Anterior cingulate cortex (tissue), 58 donors: ENCODE results near the gene CLCN4.
A peak's percentile ranks its signal among the peaks of the same experiment; 100 is the strongest.

ENCODE experiments used
- DNase-seq, 58 donors: peaks; one replicate each; lab custom pipeline; 2025; lab: John Stamatoyannopoulos, UW

Gene CLCN4

DNA sequence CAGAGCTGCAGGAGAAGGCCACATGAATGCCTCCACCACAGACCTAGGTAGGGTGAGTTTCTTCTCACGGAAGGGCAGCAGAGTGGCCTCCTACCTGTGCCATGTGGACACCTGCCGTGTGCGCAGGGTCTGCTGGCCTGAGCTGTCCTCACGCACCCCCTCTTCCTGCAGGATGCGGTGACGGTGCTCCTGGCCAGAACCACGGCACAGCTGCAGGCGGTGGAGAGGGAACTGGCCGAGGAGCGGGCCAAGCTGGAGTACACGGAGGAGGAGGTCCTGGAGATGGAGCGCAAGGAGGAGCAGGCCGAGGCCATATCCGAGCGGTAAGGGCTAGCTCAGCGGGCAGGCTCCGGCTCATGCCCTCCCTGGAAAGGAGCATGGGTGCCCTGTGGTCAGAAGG, 28.4 kb upstream of the CLCN4 start:
- no peak for DNase-seq

DNA sequence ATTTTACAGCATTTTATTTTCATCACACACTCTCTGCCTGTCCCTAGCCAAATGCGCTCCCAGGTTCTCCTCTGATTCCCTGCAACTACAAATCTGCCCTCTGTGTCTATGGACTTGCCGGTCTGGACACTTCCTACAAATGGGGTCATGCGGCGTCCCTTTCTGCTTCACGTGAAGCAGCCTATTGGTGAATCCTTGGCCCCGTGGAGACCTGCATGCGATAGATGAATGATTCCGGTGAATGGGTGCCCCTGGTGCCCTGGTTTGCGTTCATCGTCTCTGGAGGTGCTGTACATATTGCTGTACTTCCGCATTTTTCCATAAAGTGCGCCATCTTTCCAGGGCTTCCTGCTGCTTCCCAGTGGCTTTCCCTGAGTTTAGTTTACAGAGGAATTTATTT, 27.5 kb upstream of the CLCN4 start:
- DNase-seq, result no peak

GRCh38 chrX:10130354-10130753, 26.4 kb upstream of the CLCN4 start:
- no peak for DNase-seq

- DNase-seq, result no peak
Measured at GRCh38 chrX:10133980-10134676, 22.6 kb upstream of the CLCN4 start.

GRCh38 chrX:10134921-10135320, 21.9 kb upstream of the CLCN4 start:
- DNase-seq, result no peak

GRCh38 chrX:10135561-10136399, 21.0 kb upstream of the CLCN4 start:
- no peak for DNase-seq

- no peak for DNase-seq
Measured at GRCh38 chrX:10138726-10139125, 18.0 kb upstream of the CLCN4 start.

GRCh38 chrX:10140264-10140663, 16.5 kb upstream of the CLCN4 start:
- DNase-seq, result no peak

GRCh38 chrX:10142041-10142599, 14.7 kb upstream of the CLCN4 start:
- DNase-seq, result no peak

GRCh38 chrX:10143071-10143983, 13.4 kb upstream of the CLCN4 start:
- DNase-seq, result no peak

- no peak for DNase-seq
Measured at GRCh38 chrX:10146346-10146745, 10.4 kb upstream of the CLCN4 start.

DNA sequence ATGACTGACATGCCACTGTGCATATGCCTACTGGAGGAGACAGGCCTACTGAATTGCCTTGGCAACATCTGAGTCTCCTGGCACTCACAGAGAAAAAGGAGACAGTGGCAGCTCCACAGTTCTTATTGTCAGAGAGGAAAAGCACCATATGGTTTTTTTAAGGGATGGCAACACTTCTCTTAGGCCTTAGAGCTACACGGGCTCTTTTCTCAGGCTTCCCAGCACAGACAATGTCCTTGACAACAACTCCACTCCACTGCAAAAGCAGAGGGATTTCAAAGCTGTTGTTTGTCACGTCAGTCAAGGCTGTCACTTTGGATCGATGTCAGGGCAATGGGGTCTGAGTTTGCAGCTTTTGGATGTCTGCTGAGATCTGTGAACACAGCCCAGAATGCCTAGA, 4.7 kb upstream of the CLCN4 start:
- peak in 8 of 58 donors; percentile 1 to 24 (median 7) for DNase-seq

DNA sequence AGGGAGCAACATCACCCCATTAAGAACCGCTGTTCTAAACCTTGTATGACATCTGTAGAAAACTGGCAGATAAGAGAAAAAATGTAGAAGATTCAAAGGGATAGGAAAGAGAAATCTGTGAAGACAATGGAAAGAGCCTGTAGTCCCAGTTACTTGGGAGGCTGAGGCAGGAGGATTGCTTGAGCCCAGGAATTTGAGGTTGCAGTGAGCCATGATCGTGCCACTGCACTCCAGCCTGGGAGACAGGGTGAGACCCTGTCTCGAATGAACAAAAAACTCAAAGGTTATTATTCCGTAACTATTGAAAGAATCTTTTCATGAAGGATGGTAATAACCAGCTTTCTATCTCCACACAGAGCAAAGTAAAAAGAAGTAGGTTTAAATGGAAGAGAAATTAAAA, 1.6 kb upstream of the CLCN4 start:
- DNase-seq, result no peak

DNA sequence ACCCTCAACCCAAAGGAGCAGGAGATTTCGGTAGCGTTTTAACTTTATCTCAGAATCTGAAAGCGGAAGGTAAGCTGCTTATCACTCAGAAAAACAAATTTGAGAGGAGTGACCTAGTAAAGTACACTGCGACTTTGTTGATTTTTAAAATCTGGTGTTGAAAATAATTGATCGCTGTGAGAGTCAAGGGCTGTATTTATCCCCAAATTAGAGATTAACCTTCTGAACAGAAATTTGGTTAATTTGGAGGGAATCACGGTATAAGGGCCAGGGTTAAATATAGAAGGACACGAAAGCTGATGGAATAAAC, 212 bp downstream of the CLCN4 start:
- no peak for DNase-seq

- DNase-seq, result no peak
Measured at GRCh38 chrX:10157543-10157942, 768 bp downstream of the CLCN4 start.

GRCh38 chrX:10158279-10159144, 1.7 kb downstream of the CLCN4 start:
- DNase-seq, result peak in 56 of 58 donors; percentile 8 to 72 (median 46)

DNA sequence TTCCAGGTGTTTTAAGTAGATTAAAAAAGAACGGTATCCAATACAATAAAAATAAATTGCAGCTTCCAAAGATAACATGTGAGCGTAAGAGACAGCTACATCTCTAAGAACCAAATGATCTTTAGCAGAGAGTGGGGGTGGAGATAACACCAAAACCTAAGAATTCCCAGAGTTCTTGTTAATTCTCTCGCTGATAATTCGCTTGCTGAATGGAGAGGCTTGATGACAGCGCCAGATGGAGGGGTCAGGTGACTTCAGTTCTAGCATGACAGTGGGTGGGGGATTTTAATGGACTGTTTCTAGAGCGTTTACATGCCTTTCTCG, 2.3 kb downstream of the CLCN4 start:
- peak in 12 of 58 donors; percentile 3 to 17 (median 12) for DNase-seq

GRCh38 chrX:10160211-10160610, 3.4 kb downstream of the CLCN4 start:
- peak in 4 of 58 donors; percentile 6 to 51 (median 27) for DNase-seq

DNA sequence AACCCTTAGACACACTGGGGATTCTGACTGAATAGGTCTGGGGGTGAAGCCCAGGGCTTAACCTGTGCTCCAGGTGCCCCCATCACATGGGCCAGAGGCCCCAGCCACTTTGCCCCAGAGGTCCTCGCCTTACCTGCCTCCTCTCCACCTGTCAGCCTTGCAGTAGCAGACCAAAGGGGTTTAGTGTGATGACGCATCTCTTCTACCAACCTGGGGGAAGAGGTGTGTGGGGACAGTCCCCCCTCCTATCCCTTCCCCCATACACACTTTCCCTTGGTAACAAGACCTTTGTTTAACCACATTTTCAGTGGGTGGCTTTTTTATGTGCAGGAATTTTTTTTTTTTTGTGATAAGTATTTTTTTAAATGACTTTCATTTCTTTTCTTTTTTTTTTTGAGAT, 6.3 kb downstream of the CLCN4 start:
- DNase-seq, result no peak

DNA sequence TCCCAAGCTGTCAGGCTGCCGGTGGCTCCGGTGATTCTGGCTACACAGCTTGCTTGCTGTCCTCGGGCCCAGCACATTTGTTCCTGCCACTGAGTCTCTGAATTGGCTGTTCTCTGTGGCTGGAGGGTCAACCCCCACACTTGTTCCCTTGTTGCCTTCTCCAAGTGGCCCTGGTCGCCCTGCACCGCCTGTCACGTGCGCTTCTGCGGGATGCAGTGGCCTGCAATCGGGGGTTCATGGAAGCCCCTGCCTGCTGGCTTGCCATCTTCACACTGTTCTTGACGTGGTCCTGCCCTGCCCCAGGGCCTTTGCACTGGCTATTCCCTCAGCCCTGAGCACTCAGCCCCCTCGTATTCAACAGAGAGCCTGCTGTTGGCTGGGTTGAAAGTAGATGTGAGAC, 8.1 kb downstream of the CLCN4 start:
- no peak for DNase-seq
